K562 (cell line): ENCODE measurements around the gene ARL16. TPM values are rescaled to one million over a fixed set of nuclear protein-coding genes. Genes with fewer than 3 reads are reported as not detected.
A peak's percentile ranks its signal among the peaks of the same experiment; 100 is the strongest.

Source experiments
- ATAC-seq: fragments of 200-7000 bp; cut with Tn5 transposase; 3 replicates; pipeline ENCODE4 v1.9.1; 2020; ENCODE audit warnings: moderate library complexity
- BruUV-seq: library from RNA; stranded (reverse); fragments of 400-500 nt; replicated peaks from 2 replicates; lab custom pipeline; 2021; lab: Mats Ljungman, UMichigan
- CTCF ChIA-PET: fragments of 300-600 bp; formaldehyde crosslinking; extraction: SDS; loops from one replicate; lab custom pipeline; 2021; ENCODE audit warnings: low intra/inter-chr PET ratio; lab: Yijun Ruan, JAX
- POLR2A ChIA-PET: fragments of 300-600, 350-650 bp; sonication (Branson Sonifier 250); formaldehyde crosslinking; extraction: SDS; loops from one replicate; lab custom pipeline; 2021; ENCODE audit warnings: antibody characterized with exemption, inconsistent platforms; lab: Yijun Ruan, JAX
- DNase-seq, 4 experiments: peaks; one replicate each; pipeline versions ENCODE4 v3.0.0 to v3.0.0-alpha.2; 2011 to 2018; ENCODE audit warnings: low spot score in 3 of 4, mixed read lengths in 3 of 4; ENCODE audit errors: extremely low read depth in 1 of 4
- FAIRE-seq: peaks from 2 replicates; lab custom pipeline; 2011; peaks lifted over from hg19 to GRCh38; lab: Jason Lieb, UNC
- H2AFZ ChIP-seq: 2 replicates; pipeline ENCODE4 v1.6.0; 2011; ENCODE audit warnings: low read depth, low read length, control low read depth, inconsistent platforms
- H3K27ac ChIP-seq: fragments of 200-600 bp; 3 replicates; pipeline ENCODE4 v1.8.0; 2011; ENCODE audit warnings: low read depth, mild to moderate bottlenecking, control low read depth, inconsistent platforms, low read length, moderate library complexity, mixed read lengths; ENCODE audit errors: extremely low read depth
- H3K27me3 ChIP-seq, 2 experiments: fragments of 300-600 bp in 1 of 2; 2 replicates in 1 of 2; 3 replicates in 1 of 2; pipeline versions ENCODE4 v1.6.0 to v1.8.0; 2011; ENCODE audit warnings: inconsistent platforms in 2 of 2, low read length in 2 of 2, mild to moderate bottlenecking in 1 of 2, mixed read lengths in 1 of 2, moderate library complexity in 1 of 2; ENCODE audit not compliant: control insufficient read depth in 2 of 2, insufficient read depth in 2 of 2
- H3K36me3 ChIP-seq: fragments of 300-600 bp; 3 replicates; pipeline ENCODE4 v1.8.0; 2011; ENCODE audit warnings: mild to moderate bottlenecking, low read length, inconsistent platforms; ENCODE audit not compliant: control insufficient read depth, insufficient read depth
- H3K4me1 ChIP-seq, 2 experiments: fragments of 200-600 bp in 1 of 2; replicated peaks in 1 of 2; 2 replicates in 1 of 2; 3 replicates in 1 of 2; pipeline versions ENCODE4 v1.5.1 to v1.8.0; 2011; ENCODE audit warnings: inconsistent platforms in 2 of 2, low read length in 2 of 2, mild to moderate bottlenecking in 1 of 2, mixed read lengths in 1 of 2, moderate library complexity in 1 of 2; ENCODE audit not compliant: control insufficient read depth in 2 of 2, insufficient read depth in 2 of 2
- H3K4me2 ChIP-seq: 2 replicates; pipeline ENCODE4 v1.6.1; 2011; ENCODE audit warnings: low read length, control low read depth, inconsistent platforms, mixed read lengths; ENCODE audit not compliant: insufficient read depth
- H3K4me3 ChIP-seq: fragments of 200-600 bp; sonication (generic), shearing (Covaris generic); 2 replicates; pipeline ENCODE4 v1.5.1; 2016; ENCODE audit warnings: control low read depth, inconsistent platforms
- H3K79me2 ChIP-seq: fragments of 200-600 bp; 3 replicates; pipeline ENCODE4 v1.8.0; 2011; ENCODE audit warnings: low read length, inconsistent platforms; ENCODE audit not compliant: control insufficient read depth, insufficient read depth
- H3K9ac ChIP-seq, 2 experiments: 2 replicates each; pipeline versions ENCODE4 v1.6.0 to v1.6.1; 2011; ENCODE audit warnings: low read depth in 2 of 2, low read length in 2 of 2, control low read depth in 1 of 2, inconsistent platforms in 1 of 2, mild to moderate bottlenecking in 1 of 2, mixed read lengths in 1 of 2; ENCODE audit not compliant: insufficient read depth in 1 of 2
- H3K9me1 ChIP-seq: one replicate; pipeline ENCODE4 v1.6.0; 2011; ENCODE audit warnings: inconsistent platforms, mild to moderate bottlenecking, low read length, moderate library complexity; ENCODE audit not compliant: control insufficient read depth, insufficient read depth
- H3K9me3 ChIP-seq: replicated peaks from 2 replicates; pipeline ENCODE4 v1.5.1; 2011; ENCODE audit warnings: low read depth, low read length, inconsistent platforms; ENCODE audit not compliant: control insufficient read depth, insufficient read depth
- H4K20me1 ChIP-seq: replicated peaks from 2 replicates; pipeline ENCODE4 v1.6.1; 2011; ENCODE audit warnings: low read length, inconsistent platforms, mixed read lengths; ENCODE audit not compliant: control insufficient read depth, insufficient read depth
- ARNT ChIP-seq, 2 experiments: fragments of 450-650 bp; IDR thresholded peaks; 2 replicates each; pipeline ENCODE4 v1.6.1; 2016; ENCODE audit warnings: mild to moderate bottlenecking in 1 of 2
- DNMT1 ChIP-seq: fragments of 450-650 bp; IDR thresholded peaks from 2 replicates; pipeline ENCODE4 v1.6.1; 2016; ENCODE audit warnings: antibody characterized with exemption, mild to moderate bottlenecking
- EGR1 ChIP-seq: fragments of 450-650 bp; conservative IDR thresholded peaks from 2 replicates; pipeline ENCODE4 v1.6.1; 2017; ENCODE audit warnings: mild to moderate bottlenecking
- FOXK1 ChIP-seq: sonication (generic); formaldehyde crosslinking; IDR thresholded peaks from 2 replicates; pipeline ENCODE4 v1.8.0; 2022; ENCODE audit warnings: missing genetic modification reagents, mild to moderate bottlenecking, borderline replicate concordance
- MYBL2 ChIP-seq, 2 experiments: fragments of 450-650 bp in 1 of 2; sonication (generic) in 1 of 2; formaldehyde crosslinking in 1 of 2; IDR thresholded peaks; 2 replicates each; pipeline versions ENCODE4 v1.6.1 to v1.8.1; 2017 to 2022; ENCODE audit warnings: borderline replicate concordance in 1 of 2, inconsistent platforms in 1 of 2, low read depth in 1 of 2, mild to moderate bottlenecking in 1 of 2, missing genetic modification reagents in 1 of 2, moderate library complexity in 1 of 2
- PML ChIP-seq: IDR thresholded peaks from 2 replicates; pipeline ENCODE4 v1.6.1; 2012; ENCODE audit warnings: low read length, inconsistent platforms
- PTTG1 ChIP-seq: fragments of 450-650 bp; IDR thresholded peaks from 2 replicates; pipeline ENCODE4 v1.6.1; 2016; ENCODE audit warnings: low read depth, mild to moderate bottlenecking, missing genetic modification characterization, missing compliant biosample characterization
- SAP30 ChIP-seq: fragments of 200-600 bp; sonication (generic); IDR thresholded peaks from 2 replicates; pipeline ENCODE4 v1.6.1; 2012; ENCODE audit warnings: borderline replicate concordance, low read depth, mild to moderate bottlenecking, moderate library complexity, low read length, control low read depth, inconsistent platforms; ENCODE audit not compliant: insufficient read depth, poor library complexity, severe bottlenecking
- SMAD4 ChIP-seq: fragments of 250-450 bp; sonication (Bioruptor Pico); conservative IDR thresholded peaks from 2 replicates; pipeline ENCODE4 v1.8.0; 2021; ENCODE audit warnings: inconsistent platforms, mild to moderate bottlenecking, moderate library complexity
- SPI1 ChIP-seq: IDR thresholded peaks from 2 replicates; pipeline ENCODE4 v1.6.1; 2011; ENCODE audit warnings: low read depth, low read length, control low read depth, borderline replicate concordance
- XRCC4 ChIP-seq: IDR thresholded peaks from one replicate; pipeline ENCODE4 v1.6.1; 2011; ENCODE audit not compliant: insufficient read depth, insufficient read length; ENCODE audit errors: extremely low read depth
- ZNF232 ChIP-seq: sonication (generic); formaldehyde crosslinking; IDR thresholded peaks from 2 replicates; pipeline ENCODE4 v1.8.0; 2022; ENCODE audit warnings: mild to moderate bottlenecking, missing genetic modification reagents
- WGBS: fragments of 100-300 bp; shearing (Covaris generic); methylation state at CpG from one replicate; pipeline ENCODE4 v1.1.6; 2016; ENCODE audit warnings: low coverage, mixed read lengths; ENCODE audit not compliant: insufficient coverage; ENCODE audit errors: missing lambda C conversion rate; 5-methylcytosine and 5-hydroxymethylcytosine counted together
- in situ Hi-C: fragments of 300-500 bp; cut with MboI; formaldehyde crosslinking; loops from 4 replicates; pipeline ENCODE4 v1.15.0; 2018; ENCODE audit warnings: inconsistent platforms, mixed read lengths
- intact Hi-C: fragments of 100-400 bp; cut with micrococcal nuclease; formaldehyde crosslinking; loops from 2 replicates; pipeline ENCODE4 v1.14.2; 2022
- polyA plus RNA-seq, 8 experiments: library from polyadenylated mRNA; depleted of rRNA in 4 of 8; stranded (reverse) in 5 of 8; unstranded in 3 of 8; fragments of >200 nt; fragmentation: Nextera tagmentation in 2 of 8; fragmentation: Illumina TruSeq in 1 of 8; extraction: Ambion mirVana in 2 of 8; extraction: Trizol in 1 of 8; gene quantifications; 2 replicates each; pipeline versions ENCODE4 v1.2.1 to v1.2.3, GENCODE V29; 2011 to 2014; ENCODE audit warnings: inconsistent platforms in 1 of 8, missing spikeins in 1 of 8
- total RNA-seq, 7 experiments: library from RNA; depleted of rRNA in 6 of 7; stranded (reverse); fragments of >200 nt in 6 of 7; fragmentation: Illumina TruSeq in 2 of 7; extraction: Trizol in 2 of 7; gene quantifications; 2 replicates each; pipeline versions ENCODE4 v1.2.1 to v1.2.3, GENCODE V29; 2011 to 2021; ENCODE audit warnings: low replicate concordance in 1 of 7
- TF ChIP-seq, protein P1 (sequence below): sonication (generic); formaldehyde crosslinking; IDR thresholded peaks from 2 replicates; pipeline ENCODE4 v1.8.0; 2023; ENCODE audit warnings: mild to moderate bottlenecking, missing genetic modification reagents

ARL16 gene
- total and polyA plus RNA-seq, 9 of the 15 experiments (the other 6 are each of a cell fraction or from before 2014, with no cell fraction given): 5.4 to 32.4 (median 22.6) TPM

GRCh38 chr17:81684442-81684911, 880 bp upstream of the ARL16 start (continued):
- TF ChIP-seq DNMT1: no peak
- peak in 1 of 2 experiments; percentile 51; a peak in 1 of 4 replicates for TF ChIP-seq ARNT (IDR thresholded peaks at IDR 0.05)

DNA sequence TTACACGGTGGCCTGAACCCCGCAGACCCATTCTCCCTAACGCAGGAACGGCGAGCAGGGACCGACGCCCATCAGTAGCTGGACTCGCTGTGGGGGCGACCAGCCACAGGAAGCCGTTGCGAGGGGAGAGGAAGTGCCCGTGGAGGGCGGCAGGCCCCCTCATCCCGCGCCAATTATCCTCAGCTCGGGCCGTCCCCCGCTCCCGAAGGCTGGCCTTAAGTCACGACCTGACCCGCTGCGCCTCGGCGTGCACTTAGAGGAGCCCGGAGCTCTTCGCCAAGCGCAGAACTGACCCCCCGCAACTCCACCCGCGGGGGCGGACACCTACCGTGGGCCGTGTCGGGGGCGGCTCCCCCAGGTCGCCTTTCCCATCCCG, 401 bp downstream of the ARL16 start:
- peak overlapping the region; percentile 78 for H3K27ac ChIP-seq
- H3K9me1 ChIP-seq: peaks cover 6% of the 10 kb centered on the region
- under 1% methylated on average over 28 of the region's 37 CpGs for WGBS
- H3K4me1 ChIP-seq: peaks cover 13 to 58% of the 10 kb centered on the region in 2 experiments
- H3K4me3 ChIP-seq: peak overlapping the region; percentile 96
- in situ Hi-C loops: no loop called here
- ATAC-seq: peak; percentile 43
- CTCF ChIA-PET: interaction anchor here (0.6 kb wide), 2 partner anchors 32 to 114 kb away, joined by 3 read pairs; no protein-coding TSS in a partner anchor
- H3K4me2 ChIP-seq: peak overlapping the region; percentile 90
- peaks cover 55% of the 10 kb centered on the region for H3K79me2 ChIP-seq
- H2AFZ ChIP-seq: peak overlapping the region; percentile 78
- intact Hi-C loops: no loop called here
- H3K27me3 ChIP-seq: no peaks in the 10 kb centered on the region
- BruUV-seq: no TSS peak
- H3K36me3 ChIP-seq: peaks cover 46% of the 10 kb centered on the region; the same call in 2 of the 3 replicates
- POLR2A ChIA-PET: interaction anchor here (0.6 to 3.5 kb wide), 23 partner anchors 8 to 243 kb away, joined by 3 to 39 read pairs (median 4); partner anchors contain the start of genes CCDC137, MRPL12 and OXLD1
- DNase-seq: no peak
- no peak for FAIRE-seq
- peaks cover 12% of the 10 kb centered on the region; the same call in 1 of the 2 replicates for H4K20me1 ChIP-seq
- peak overlapping the region; percentile 96 to 99 for H3K9ac ChIP-seq
- no peaks in the 10 kb centered on the region for H3K9me3 ChIP-seq
- TF ChIP-seq MYBL2 (IDR thresholded peaks at IDR 0.05; ENCODE audit: low read depth) (no peak), MYBL2 (CRISPR knock-in tag; IDR thresholded peaks at IDR 0.05; ENCODE audit: borderline replicate concordance) (no peak), SMAD4 (CRISPR knock-in tag) (0 out of 2 replicates have a peak, but pooled peaks have one; percentile 7), PML (0 out of 2 replicates have a peak, but pooled peaks have one; percentile 12), FOXK1 (CRISPR knock-in tag) (peak; percentile 87; the same call in 1 of the 2 replicates), SPI1 (peak; percentile 49; the same call in 1 of the 2 replicates), PTTG1 (tag) (no peak), ZNF232 (CRISPR knock-in tag) (0 out of 2 replicates have a peak, but pooled peaks have one; percentile 70), SAP30 (peak; percentile 62), XRCC4 (no peak), EGR1 (peak; percentile 94)
- TF ChIP-seq, protein P1, sequence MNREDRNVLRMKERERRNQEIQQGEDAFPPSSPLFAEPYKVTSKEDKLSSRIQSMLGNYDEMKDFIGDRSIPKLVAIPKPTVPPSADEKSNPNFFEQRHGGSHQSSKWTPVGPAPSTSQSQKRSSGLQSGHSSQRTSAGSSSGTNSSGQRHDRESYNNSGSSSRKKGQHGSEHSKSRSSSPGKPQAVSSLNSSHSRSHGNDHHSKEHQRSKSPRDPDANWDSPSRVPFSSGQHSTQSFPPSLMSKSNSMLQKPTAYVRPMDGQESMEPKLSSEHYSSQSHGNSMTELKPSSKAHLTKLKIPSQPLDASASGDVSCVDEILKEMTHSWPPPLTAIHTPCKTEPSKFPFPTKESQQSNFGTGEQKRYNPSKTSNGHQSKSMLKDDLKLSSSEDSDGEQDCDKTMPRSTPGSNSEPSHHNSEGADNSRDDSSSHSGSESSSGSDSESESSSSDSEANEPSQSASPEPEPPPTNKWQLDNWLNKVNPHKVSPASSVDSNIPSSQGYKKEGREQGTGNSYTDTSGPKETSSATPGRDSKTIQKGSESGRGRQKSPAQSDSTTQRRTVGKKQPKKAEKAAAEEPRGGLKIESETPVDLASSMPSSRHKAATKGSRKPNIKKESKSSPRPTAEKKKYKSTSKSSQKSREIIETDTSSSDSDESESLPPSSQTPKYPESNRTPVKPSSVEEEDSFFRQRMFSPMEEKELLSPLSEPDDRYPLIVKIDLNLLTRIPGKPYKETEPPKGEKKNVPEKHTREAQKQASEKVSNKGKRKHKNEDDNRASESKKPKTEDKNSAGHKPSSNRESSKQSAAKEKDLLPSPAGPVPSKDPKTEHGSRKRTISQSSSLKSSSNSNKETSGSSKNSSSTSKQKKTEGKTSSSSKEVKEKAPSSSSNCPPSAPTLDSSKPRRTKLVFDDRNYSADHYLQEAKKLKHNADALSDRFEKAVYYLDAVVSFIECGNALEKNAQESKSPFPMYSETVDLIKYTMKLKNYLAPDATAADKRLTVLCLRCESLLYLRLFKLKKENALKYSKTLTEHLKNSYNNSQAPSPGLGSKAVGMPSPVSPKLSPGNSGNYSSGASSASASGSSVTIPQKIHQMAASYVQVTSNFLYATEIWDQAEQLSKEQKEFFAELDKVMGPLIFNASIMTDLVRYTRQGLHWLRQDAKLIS (CRISPR knock-in tag): 0 out of 2 replicates have a peak, but pooled peaks have one; percentile 24
